ENCODE results near the gene RNU1-3.
"Not testable (repeated sequence)": the region's sequence is repeated elsewhere in the genome, so short reads cannot be mapped to it uniquely, and the experiment has no call there.

Gene RNU1-3

GRCh38 chr1:16694308-16694702 is 27.6 kb upstream of the RNU1-3 start:
- not testable (repeated sequence) for DNase-seq (ENCODE audit: low read depth in 2 of 2)

GRCh38 chr1:16693449-16694307 is 26.9 kb upstream of the RNU1-3 start:
- not testable (repeated sequence) for DNase-seq (ENCODE audit: low read depth in 2 of 2)

DNA sequence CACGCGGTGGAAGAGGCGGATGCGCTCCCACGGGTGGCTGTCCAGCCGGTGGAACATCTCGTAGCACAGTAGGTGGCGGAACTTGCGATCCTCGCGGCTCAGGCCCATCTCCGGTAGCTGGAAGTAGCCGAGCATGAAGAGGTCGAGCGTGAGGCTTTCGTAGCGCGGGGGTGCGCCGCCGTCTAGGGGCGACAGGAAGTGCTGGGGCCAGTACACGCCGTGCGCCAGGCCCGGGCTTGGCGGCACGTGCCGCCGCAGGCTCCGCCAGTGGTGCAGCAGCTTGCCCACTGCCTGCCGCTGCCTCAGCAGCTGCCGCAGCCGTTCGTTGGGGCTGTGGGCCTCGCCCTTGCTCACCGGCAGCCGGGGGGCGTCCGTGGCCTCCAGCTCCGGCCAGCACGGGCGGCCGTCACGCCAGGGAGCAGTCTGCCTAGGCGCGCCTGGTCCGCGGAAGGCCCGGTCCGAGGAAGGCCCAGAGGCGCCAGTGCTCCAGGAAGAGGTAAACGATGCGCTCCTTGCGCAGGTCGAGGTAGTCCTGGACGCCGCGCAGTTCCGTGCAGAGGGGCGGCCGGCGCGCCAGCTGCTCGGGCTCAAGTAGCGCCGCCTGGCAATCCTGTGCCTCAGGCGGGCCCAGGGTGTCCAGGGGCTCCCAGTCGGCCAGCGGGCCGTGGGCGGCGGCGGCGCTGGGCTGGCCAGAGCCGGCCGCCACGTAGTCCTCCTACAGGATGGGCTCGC is 26.1 kb upstream of the RNU1-3 start:
- not testable (repeated sequence) for DNase-seq (ENCODE audit: low read depth in 2 of 2)

DNA sequence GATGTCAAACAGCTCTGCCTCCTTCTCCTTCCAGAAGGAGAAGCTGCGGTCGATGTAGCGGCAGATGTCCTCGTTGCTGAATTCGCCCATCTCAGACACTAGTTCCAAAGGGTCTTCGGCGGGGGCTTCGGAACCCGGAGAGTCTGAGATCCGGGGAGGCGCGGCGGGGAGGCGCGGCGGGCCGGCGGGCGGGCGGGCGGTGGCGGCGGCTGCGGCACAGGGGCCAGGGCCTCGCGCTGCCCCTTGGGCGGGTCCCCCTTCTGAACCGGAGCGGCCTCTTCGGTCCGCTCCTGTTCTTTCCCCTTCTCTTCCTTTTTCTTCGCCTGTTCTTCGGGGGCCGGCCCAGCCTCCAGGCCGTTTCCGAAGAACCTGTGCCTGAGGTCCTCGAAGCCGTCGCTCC is 25.5 kb upstream of the RNU1-3 start:
- not testable (repeated sequence) for DNase-seq (ENCODE audit: low read depth in 2 of 2)

GRCh38 chr1:16690971-16691682 is 24.4 kb upstream of the RNU1-3 start:
- DNase-seq (ENCODE audit: low read depth in 2 of 2), result not testable (repeated sequence)

- not testable (repeated sequence) for DNase-seq (ENCODE audit: low read depth in 2 of 2)
These were observed 20.5 kb upstream of the RNU1-3 start for GRCh38 chr1:16687132-16687800.

- not testable (repeated sequence) for DNase-seq (ENCODE audit: low read depth in 2 of 2)
These were observed 19.0 kb upstream of the RNU1-3 start for GRCh38 chr1:16685445-16686371.

- DNase-seq (ENCODE audit: low read depth in 2 of 2), result not testable (repeated sequence)
These were observed 18.1 kb upstream of the RNU1-3 start for GRCh38 chr1:16684738-16685337.

DNA sequence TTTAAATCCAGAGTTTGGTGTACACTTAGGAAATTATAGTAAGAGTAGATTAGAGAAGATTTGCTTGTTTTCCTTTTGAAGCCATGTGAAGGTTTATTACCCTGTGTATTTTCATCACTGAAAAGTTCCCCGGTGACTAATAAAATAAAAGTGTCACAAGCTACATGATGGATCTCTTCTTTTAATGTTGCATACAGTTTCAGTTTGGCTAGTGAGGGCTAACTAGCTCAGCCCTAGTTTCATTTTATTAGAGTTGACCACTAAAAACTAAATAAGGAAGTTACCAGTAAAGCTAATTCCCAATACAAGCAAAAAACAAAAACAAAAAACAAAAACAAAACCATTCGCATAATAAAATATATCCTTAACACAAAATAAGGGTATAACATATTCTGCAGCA is 17.4 kb upstream of the RNU1-3 start:
- not testable (repeated sequence) for DNase-seq (ENCODE audit: low read depth in 2 of 2)

- DNase-seq (ENCODE audit: low read depth in 2 of 2), result not testable (repeated sequence)
These were observed 16.1 kb upstream of the RNU1-3 start for GRCh38 chr1:16682803-16683202.

DNA sequence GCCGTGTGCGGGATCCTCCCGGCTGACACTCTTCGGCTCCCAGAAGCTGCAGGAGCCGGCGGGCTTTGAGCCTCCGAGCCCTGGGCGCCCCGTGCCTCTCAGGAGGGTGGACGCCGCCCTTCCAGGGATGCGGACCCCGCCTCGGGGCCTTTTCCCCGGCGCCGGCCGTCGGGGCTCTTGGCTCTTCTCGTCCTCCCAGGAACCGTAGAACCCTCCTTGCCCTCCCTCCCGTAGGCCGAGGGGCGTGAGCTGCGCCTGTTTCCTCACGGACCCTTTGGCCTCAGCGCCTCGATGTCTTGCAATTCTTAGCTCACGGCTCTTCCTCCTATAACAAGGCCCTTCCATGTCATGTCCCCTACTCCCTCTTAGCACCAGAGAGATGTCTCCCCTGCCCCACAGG is 13.6 kb upstream of the RNU1-3 start:
- not testable (repeated sequence) for DNase-seq (ENCODE audit: low read depth in 2 of 2)

GRCh38 chr1:16677552-16678431 is 11.0 kb upstream of the RNU1-3 start:
- DNase-seq (ENCODE audit: low read depth in 2 of 2), result peak in 1 of 2 donors; percentile 44

DNA sequence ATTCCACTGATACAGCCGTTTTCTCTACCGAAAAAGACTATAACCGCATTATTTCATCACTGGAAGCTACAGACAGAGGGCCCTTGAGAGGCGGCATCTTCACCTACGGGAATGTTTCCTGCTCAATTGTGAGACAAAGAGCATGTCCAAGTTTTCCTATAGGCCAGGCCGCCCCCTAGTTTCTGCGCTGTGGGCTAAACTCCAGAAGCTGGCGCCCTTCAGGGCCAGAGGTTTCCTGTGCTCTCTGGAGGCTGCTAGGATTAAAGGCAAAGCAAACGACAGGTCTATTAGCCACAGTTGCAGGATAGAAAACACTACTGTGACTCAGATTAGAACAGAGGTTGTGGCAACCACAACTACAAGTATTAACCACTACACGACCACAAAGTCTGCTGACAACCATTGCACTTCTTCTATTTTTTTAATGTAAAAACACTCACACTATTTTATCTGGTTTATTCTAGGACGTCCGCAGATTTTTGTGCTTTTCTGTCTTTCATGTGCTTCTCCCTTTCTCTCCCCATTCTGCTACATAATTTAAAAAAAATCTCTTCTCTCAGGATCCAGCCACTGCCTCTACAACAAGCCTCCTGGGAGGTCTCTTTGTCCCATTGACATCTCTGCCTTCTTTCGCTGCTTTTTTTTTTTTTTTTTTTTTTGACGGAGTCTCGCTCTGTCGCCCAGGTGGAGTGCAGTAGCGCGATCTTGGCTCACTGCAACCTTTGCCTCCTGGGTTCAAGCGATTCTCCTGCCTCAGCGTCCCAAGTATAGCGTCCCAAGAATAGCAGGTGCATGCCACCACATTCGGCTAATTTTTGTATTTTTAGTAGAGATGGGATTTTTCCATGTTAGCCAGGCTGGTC is 10.1 kb upstream of the RNU1-3 start:
- not testable (repeated sequence) for DNase-seq (ENCODE audit: low read depth in 2 of 2)

GRCh38 chr1:16675118-16675510 is 8.4 kb upstream of the RNU1-3 start:
- not testable (repeated sequence) for DNase-seq (ENCODE audit: low read depth in 2 of 2)

- not testable (repeated sequence) for DNase-seq (ENCODE audit: low read depth in 2 of 2)
These were observed 7.2 kb upstream of the RNU1-3 start for GRCh38 chr1:16673976-16674375.

- DNase-seq (ENCODE audit: low read depth in 2 of 2), result not testable (repeated sequence)
These were observed 912 bp downstream of the RNU1-3 start for GRCh38 chr1:16665836-16666235.

GRCh38 chr1:16658234-16658633 is 8.5 kb downstream of the RNU1-3 start:
- not testable (repeated sequence) for DNase-seq (ENCODE audit: low read depth in 2 of 2)

Measured in stimulated activated CD4-positive, alpha-beta T cell treated with anti-CD3 and anti-CD28 coated beads, Interleukin-15, amount 100 ng/mL, for 48 hours (primary cell).